SH-SY5Y (cell line): ENCODE data around the gene PIERCE2.

Source experiments
- GATA2 ChIP-seq: IDR thresholded peaks from 2 replicates; pipeline ENCODE4 v1.6.1; 2011; ENCODE audit warnings: mild to moderate bottlenecking, low read depth, low read length
- GATA3 ChIP-seq: IDR thresholded peaks from 2 replicates; pipeline ENCODE4 v1.6.1; 2011; ENCODE audit warnings: low read depth, mild to moderate bottlenecking, low read length, moderate library complexity

DNA sequence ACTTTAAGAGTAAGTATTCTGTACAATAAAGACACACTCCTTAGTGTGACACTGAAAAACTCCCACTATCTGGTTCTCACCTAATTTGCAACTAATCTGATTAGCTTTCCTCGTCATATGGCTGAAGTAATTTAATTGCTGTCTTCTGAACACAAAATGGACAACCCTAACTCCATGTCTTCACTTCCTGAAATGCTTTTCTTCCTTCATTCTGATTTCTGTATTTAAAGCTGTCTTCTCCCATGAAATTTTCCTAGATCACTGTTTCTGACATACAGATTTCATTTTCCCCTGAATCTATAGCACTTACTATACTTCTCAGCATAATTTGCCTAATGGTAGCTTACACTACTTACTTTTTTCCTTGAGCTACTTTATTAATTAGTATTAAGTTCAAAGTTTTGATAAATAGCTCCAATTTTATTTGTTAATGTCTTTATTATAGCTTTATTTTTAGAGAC is 6.5 kb upstream of the PIERCE2 start:
- TF ChIP-seq GATA2 (no peak), GATA3 (no peak)
